Epithelial cell of proximal tubule (primary cell): ENCODE measurements around the gene CLN5. TPM values are rescaled to one million over a fixed set of nuclear protein-coding genes. Genes with fewer than 3 reads are reported as not detected.

ENCODE experiments used
- DNase-seq: peaks from one replicate; pipeline ENCODE4 v3.0.0-alpha.2; 2011; ENCODE audit warnings: low read depth
- H3K4me3 ChIP-seq: 2 replicates; pipeline ENCODE4 v1.5.1; 2011; ENCODE audit warnings: low read depth, mild to moderate bottlenecking, low read length
- CTCF ChIP-seq: conservative IDR thresholded peaks from 2 replicates; pipeline ENCODE4 v1.5.1; 2012; ENCODE audit warnings: low read depth, mild to moderate bottlenecking, low read length
- total RNA-seq: library from RNA; depleted of rRNA; stranded (reverse); fragments of >200 nt; gene quantifications from 2 replicates; pipeline ENCODE4 v1.2.3, GENCODE V29; 2015

Gene CLN5
- total RNA-seq, 1 donor from 2014 or later, result 19.8 TPM

- H3K4me3 ChIP-seq, result no peak overlapping the region
- TF ChIP-seq CTCF, result no peak
- no peak for DNase-seq
These were observed 25.2 kb downstream of the CLN5 start for GRCh38 chr13:77016888-77017623.

GRCh38 chr13:77019756-77020155, 27.9 kb downstream of the CLN5 start:
- no peak overlapping the region for H3K4me3 ChIP-seq
- TF ChIP-seq CTCF, result no peak
- no peak for DNase-seq

- no peak for DNase-seq
- no peak overlapping the region for H3K4me3 ChIP-seq
- TF ChIP-seq CTCF, result no peak
These were observed 30.5 kb downstream of the CLN5 start for GRCh38 chr13:77022341-77022740.

- no peak for DNase-seq
- H3K4me3 ChIP-seq, result peak overlapping the region; percentile 75
- no peak for TF ChIP-seq CTCF
These were observed 34.5 kb downstream of the CLN5 start for GRCh38 chr13:77026255-77026860.

- no peak for TF ChIP-seq CTCF
These were observed 35.2 kb downstream of the CLN5 start, which contains the start of gene FBXL3 for GRCh38 chr13:77026861-77027621. Gene FBXL3, minus strand, starts transcription at chr13:77027159. Its CDS starts 5,299 bp downstream, at chr13:77021860.

GRCh38 chr13:77028202-77028601, 36.3 kb downstream of the CLN5 start:
- no peak for TF ChIP-seq CTCF
- no peak for DNase-seq
- peak overlapping the region; percentile 75 for H3K4me3 ChIP-seq

More at GRCh38 chr13:77026861-77027621, 35.2 kb downstream of the CLN5 start, which contains the start of gene FBXL3:
- peak within 1 kb of the TSS; percentile 75 for H3K4me3 ChIP-seq
- no peak for DNase-seq
